Spleen (tissue), 7 donors: Measurements from ENCODE around the gene MIR17HG.

ENCODE experiments used
- CTCF ChIP-seq, 11 experiments: fragments of 200-600 bp in 7 of 11; fragments of 450-650 bp in 4 of 11; sonication (generic) in 4 of 11; IDR thresholded peaks in 8 of 11; conservative IDR thresholded peaks in 3 of 11; 1 replicate in 7 of 11; 2 replicates in 4 of 11; pipeline versions ENCODE4 v1.4.0 to v1.8.0; 2016 to 2021; ENCODE audit warnings: antibody characterized with exemption in 11 of 11, inconsistent platforms in 4 of 11, mild to moderate bottlenecking in 1 of 11
- POLR2A ChIP-seq, 3 donors: fragments of 450-650 bp; IDR thresholded peaks; one replicate each; pipeline ENCODE4 v1.5.1; 2017; ENCODE audit warnings: antibody characterized with exemption in 3 of 3, mild to moderate bottlenecking in 1 of 3
- donor health status: DM: no; HTN: no; CAD: no; lungs with moderate emphysema.
- donor health status: DM: no; HTN: no; CAD: no.
- donor health status: DM: no; HTN: no; CAD: no.

GRCh38 chr13:91368676-91369440 lies 21.4 kb downstream of the MIR17HG start:
- TF ChIP-seq CTCF (IDR thresholded peaks at IDR 0.05 in 8 of 11, conservative IDR thresholded peaks at IDR 0.05 in 3 of 11) (no peak), POLR2A (IDR thresholded peaks at IDR 0.05) (no peak)
